Hepatic stellate cell (primary cell): Measurements from ENCODE around the gene MAMSTR.
"Not testable (repeated sequence)": the region's sequence is repeated elsewhere in the genome, so short reads cannot be mapped to it uniquely, and the experiment has no call there.

Source experiments
- DNase-seq: peaks from one replicate; pipeline ENCODE4 v3.0.0; 2011; ENCODE audit warnings: low spot score

The MAMSTR gene, protein sequence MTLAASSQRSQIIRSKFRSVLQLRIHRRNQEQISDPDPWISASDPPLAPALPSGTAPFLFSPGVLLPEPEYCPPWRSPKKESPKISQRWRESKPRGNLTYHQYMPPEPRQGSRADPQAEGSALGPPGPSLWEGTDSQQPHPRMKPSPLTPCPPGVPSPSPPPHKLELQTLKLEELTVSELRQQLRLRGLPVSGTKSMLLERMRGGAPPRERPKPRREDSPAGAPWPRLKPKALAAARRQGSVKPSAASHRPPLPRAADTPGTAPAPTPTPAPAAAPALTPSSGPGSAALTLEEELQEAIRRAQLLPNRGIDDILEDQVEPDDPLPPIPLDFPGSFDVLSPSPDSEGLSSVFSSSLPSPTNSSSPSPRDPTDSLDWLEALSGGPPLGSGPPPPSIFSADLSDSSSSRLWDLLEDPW

DNA sequence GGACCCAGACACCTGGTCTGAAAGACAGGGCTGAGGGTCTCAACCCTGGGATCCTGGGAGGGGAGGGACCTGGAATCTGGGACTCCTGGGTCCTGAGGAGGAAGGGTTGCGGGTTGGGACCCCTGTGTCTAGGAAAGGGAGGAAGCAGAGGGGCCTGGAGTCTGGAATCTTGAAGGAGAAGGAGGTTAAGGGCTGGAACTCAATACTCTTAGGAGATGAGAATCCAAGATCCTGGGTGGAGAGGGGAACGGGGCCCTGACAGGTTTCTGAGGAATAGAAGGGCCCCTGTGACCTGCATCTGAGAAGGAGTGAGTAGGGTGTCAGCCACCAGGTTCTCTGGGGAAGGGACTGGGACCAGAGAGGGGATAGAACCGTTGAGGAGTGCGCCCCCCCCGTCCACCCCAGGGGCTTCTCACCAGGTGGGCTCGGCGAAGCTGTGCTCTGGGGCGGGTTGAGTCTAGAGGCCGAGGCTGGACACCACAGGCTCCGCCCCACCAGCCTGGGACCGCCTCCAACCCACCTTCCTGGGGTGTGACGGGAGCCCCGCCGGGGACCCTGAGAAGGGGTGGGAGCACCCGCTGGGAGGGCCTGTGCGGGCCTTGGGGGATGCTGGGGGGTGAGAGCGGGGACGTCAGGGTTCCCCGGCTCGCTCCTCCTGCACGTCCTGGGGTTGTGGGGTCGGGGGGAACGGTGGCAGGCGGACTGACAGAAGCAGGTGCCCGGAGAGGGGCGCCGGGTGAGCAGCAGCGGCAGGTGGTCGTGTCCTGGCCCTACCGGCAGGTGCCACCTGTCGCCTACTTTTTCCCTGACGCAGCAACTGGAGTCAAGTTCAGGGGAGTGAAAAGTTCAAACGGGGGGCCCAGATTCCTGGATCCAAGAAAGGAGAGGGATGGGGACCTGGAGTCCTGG lies at the start of gene MAMSTR:
Gene MAMSTR, minus strand, starts transcription at position 463 of the 909 bp plus-strand sequence. CDS start 694 bp downstream, outside the sequence.
- no peak for DNase-seq

DNA sequence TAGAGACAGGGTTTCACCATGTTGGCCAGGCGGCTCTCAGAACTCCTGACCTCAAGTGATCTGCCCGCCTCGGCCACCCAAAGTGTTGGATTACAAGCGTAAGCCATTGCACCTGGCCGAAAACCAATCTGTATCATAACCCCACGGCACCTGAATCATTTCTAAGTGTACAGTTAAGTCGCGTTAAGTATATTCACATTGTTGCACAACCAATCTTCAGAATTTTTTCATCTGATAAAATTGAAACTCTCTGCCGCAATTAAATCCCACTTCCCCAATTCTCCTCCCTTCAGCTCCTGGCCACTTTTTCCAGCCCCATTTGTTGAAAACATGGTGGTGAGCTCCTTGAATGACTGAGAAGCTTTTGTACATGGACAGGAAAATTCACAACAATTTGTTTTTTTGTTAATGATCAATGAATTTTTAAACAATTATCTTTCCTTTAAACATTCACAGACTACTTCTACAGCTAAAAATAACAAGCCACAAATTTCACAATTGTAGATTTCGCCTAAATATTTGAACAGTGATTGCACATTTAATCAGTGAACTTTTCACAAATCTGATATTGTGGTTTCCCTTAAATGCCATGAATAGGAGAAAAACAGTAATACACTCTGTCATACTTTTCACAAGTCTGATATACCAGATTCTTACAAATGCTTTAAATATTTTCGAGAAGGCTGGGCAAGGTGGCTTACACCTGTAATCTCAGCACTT lies 49.6 kb upstream of the MAMSTR start:
- no peak for DNase-seq

DNA sequence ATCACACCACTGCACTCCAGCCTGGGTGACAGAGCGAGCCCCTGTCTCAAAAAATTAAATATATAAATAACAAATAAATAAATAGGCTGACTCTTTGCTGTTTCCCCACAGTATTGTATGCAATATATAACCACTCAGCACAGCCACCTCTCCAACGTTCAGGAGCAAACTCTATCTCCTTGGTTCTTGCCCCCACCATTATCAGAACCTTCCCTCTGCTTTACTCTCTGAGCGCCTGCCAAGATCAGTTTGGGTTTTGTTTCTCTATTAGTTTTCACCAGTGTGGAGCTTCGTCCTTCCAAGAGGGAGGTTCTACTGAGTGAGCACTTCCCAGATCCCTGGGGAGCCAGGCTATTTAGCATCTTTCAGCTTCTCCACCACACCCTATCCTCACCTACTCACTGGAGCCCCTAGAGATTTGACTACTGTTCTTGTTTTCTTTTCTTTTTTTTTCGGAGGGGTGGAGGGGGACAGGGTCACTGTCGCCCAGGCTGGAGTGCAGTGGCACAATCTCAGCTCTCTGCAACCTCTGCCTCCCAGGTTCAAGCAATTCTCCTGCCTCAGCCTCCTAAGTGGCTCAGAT lies 48.7 kb upstream of the MAMSTR start:
- not testable (repeated sequence) for DNase-seq

DNA sequence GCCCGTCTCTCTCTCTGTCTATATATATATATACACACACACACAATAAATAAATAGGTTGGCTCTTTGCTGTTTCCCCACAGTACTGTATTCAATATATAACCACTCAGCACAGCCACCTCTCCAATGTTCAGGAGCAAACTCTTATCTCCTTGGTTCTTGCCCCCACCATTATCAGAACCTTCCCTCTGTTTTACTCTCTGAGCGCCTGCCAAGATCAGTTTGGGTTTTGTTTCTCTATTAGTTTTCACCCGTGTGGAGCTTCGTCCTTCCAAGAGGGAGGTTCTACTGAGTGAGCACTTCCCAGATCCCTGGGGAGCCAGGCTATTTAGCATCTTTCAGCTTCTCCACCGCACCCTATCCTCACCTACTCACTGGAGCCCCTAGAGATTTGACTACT lies 46.3 kb upstream of the MAMSTR start:
- DNase-seq: not testable (repeated sequence)

DNA sequence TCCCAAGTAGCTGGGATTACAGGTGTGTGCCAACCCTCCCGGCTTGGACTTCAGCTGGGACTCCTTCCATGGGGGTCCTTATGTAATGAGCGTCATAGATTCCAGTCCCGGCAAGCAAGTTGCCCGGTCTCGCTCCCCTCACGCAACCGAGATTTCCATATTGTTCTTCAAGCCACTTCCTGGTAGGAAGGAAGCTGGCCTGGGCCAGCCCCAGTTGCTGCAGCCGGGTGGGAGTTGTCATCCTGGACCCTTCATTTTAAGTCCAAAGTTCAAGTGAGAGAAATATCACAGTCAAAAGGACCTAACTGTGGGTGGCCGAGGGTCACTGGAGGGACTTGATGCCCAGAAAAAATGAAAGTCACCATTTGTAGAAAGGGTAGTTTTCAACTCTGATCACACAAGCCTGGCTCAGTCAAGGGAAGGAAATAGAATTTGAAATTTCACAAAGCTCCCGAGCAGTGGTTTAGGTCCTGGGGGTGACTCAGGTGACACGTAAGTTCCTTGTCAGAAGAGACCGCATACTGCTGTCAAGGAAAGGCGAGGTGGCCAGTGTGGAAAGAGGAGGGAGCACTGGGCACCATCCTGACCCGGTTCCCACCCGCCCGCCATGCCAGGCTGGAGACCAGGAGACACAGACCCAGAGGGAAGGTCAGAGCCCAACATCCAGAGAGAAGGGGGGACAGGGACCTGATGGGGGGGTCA lies 41.1 kb upstream of the MAMSTR start:
- no peak for DNase-seq

DNA sequence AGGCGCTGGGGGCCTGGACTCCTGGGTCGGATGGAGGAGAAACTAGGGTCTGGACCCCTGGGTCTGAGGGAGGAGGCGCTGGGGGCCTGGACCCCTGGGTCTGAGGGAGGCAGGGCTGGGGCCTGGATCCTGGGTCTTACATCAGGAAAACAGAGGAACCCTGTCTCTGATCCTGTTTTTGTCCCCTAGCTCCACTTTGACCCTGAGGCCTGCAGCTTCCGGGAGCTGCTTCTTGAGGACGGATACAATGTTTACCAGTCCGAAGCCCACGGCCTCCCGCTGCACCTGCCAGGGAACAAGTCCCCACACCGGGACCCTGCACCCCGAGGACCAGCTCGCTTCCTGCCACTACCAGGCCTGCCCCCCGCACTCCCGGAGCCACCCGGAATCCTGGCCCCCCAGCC lies 38.2 kb upstream of the MAMSTR start:
- DNase-seq: no peak

DNA sequence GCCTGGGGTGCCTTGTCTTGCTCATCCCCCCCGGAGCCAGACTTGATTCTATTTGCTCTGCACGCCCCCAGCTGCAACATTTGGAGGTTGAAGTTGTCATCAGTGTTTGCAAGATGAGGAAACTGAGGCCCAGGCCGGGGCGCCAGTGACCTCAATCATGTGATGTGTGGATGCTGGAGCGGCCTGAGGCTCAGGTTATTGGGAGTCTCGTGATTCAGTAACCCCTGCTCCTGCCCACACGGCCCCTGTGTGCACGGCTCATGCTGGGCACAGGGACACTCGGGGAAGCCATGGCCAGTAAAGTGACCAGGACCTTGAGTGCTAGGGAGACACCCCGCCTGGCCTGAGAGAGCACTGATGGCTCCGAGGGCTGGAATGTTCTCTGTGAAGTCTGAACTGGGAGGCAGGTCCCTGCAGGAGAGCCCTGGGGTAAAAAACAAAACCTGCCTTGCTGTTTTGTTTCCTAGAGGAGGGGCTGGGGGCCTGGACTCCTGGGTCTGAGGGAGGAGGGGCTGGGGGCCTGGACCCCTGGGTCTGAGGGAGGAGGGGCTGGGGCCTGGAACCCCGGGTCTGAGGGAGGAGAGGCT lies 37.7 kb upstream of the MAMSTR start:
- no peak for DNase-seq

DNA sequence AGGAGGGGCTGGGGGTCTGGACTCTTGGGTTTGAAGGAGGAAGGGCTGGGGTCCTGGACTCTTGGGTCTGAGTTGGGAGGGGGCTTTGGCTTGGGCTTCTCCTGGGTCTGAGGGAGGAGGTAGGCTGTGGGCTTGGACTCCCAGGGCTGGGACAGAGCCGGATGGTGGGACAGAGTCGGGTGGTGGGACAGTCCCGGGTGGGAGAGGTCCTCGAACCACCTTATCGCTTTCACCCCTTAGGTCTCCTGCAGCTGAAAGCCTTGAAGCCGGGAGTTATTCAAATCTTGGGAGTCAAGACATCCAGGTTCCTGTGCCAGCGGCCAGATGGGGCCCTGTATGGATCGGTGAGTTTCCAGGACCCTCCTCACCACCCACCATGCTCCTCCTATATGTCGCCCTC lies 37.2 kb upstream of the MAMSTR start:
- DNase-seq: no peak

DNA sequence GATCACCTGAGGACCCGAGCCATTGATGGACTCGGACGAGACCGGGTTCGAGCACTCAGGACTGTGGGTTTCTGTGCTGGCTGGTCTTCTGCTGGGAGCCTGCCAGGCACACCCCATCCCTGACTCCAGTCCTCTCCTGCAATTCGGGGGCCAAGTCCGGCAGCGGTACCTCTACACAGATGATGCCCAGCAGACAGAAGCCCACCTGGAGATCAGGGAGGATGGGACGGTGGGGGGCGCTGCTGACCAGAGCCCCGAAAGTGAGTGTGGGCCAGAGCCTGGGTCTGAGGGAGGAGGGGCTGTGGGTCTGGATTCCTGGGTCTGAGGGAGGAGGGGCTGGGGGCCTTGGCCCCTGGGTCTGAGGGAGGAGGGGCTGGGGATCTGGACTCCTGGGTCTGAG lies 36.7 kb upstream of the MAMSTR start:
- DNase-seq: no peak

DNA sequence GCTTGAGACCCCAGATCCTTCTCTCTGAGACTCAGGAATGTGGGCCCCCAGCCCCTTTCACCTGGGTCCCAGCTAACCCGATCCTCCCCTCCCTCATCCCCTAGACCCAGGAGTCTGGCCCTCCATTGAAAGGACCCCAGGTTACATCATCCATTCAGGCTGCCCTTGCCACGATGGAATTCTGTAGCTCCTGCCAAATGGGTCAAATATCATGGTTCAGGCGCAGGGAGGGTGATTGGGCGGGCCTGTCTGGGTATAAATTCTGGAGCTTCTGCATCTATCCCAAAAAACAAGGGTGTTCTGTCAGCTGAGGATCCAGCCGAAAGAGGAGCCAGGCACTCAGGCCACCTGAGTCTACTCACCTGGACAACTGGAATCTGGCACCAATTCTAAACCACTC lies 36.3 kb upstream of the MAMSTR start:
- no peak for DNase-seq

DNA sequence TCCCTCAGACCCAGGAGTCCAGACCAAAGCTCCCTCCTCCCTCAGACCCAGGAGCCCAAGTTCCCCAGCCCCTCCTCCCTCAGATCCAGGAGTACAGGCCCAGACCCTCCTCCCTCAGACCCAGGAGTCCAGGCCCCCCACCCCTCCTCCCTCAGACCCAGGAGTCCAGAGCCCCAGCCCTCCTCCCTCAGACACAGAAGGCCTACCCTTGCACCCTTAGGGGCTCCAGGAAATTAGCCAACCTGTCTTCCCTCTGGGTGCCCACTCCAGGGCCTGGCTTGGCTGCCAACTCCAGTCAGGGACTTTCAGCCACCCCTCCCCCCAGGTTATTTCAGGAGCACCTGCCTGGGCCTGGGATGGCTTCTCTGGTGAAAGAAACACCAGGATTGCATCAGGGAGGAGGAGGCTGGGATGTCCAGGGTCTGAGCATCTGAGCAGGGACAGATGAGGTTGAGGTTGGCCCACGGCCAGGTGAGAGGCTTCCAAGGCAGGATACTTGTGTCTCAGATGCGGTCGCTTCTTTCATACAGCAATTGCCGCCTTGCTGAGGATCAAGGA lies 35.6 kb upstream of the MAMSTR start, which contains the start of gene FGF21:
Gene FGF21, plus strand, starts transcription at position 441 of the 558 bp plus-strand sequence. CDS start 713 bp downstream, outside the sequence.
- DNase-seq: no peak

DNA sequence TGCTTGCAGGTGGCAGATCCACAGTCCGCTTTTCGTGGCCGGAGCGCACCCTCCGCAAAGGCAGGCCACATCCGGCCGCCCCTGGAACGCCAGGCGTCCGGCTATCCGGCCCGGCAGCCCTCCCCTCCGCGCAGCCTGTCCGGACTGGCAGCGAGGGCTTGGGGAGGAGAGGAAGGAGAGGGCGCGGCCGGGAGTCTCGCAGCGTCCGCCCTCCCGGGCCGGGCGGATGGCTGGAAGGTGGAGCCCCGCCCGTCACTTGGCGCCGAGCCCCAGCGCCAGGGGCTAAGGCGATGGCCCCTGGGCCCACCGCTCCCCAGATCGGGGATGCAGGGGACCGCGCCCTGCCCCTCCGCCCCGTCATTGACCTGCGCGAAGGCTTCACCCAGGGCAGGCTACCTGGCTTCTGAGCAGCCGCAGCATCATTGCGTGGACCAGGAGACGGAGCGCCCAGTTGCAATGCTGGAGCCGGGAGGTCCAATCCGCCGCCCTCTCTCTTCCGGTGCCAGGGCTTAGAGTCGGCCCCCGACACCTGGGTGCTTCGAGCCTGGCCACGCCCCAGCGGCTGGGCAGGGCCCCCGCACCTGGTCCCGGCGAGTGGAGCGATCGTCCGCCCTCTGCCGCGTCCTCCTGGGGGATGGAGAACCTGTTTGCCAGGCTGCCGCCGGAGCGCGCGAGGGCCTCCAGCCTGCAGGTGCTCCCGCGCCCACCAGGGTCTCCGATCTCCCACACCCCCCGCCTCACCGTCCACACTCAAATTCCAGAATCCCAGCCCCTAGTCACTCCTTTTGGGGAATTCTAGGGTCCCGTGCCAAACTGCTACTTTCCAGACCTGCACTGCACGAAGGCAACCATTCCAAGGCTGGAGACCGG lies 33.2 kb upstream of the MAMSTR start, which contains the start of gene FUT1:
Gene FUT1, minus strand, starts transcription at position 146 of the 870 bp plus-strand sequence. CDS start 1,360 bp downstream, outside the sequence.
- DNase-seq: peak; percentile 55

DNA sequence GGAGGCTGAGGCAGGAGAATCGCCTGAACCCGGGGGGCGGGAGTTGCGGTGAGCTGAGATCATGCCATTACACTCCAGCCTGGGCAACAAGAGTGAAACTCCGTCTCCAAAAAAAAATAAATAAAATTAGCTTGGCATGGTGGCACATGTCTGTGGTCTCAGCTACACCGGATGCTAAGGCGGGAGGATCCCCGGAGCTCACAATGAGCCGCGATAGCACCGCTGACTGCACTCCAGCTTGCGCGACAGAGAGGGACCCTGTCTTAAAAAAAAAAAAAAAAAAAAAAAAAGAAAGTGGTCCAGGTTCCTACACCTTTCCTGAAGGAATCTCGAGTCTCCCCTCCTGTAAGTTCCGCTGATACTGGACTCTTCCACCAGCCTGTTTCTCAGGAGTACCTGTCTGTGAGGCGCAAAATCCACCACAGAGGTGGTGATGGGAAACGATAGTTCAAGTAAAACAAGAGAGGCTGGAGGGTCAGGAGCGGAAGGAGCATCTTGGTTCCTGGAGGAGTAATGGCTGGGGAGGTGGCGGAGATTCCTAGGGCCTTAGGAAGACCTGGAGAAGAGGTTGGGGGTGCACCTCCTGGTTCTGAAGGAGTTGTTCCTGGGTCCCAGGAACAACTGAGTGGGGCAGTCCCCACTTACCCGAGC lies 32.4 kb upstream of the MAMSTR start:
- DNase-seq: no peak

DNA sequence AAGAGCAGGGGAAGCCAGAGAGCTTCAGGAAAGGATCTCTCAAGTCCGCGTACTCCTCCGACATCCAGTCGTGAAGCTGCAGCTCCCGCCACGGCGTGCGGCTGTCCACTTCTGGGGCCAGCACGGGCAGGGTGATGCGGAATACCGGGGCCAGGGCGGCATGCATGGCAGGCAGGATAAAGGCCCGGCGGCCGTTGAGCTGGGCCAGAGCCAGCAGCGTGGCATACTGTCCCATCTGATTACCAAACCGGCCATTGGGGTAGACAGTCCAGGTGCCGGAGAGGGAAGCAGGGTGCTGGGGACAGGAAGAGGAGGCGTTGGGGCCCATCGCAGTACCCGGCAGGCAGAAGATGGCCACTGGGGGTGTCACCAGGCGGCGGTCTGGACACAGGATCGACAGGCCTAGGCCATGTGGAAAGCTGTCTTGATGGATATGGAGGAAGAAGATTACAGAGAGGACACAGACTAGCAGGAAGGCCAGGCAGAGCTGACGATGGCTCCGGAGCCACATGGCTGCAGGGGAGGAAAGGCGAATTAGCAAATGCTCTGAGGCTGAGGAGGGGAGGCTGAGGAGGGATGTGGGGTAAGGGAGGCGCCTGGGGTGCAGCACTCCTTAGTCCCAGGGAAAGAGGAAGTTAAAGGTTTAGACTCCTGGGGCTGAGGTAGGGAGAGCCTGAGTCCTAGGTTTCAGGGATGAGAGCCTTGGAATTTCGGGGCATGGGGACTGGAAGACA lies 31.4 kb upstream of the MAMSTR start:
- no peak for DNase-seq

DNA sequence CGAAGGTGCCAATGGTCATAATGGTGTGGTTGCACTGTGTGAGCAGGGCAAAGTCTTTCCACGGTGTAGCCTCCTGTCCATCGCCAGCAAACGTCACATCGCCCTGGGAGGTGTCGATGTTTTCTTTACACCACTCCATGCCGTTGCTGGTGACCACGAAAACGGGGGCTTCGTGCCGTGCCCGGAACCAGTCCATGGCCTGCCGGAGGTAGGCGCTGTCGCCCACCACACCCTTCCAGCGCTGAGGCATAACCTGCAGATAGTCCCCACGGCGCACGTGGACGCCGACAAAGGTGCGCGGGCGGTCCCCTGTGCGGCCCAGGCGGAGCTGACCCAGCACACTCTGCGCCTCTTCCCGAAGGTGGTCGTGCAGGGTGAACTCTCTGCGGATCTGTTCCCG lies 30.8 kb upstream of the MAMSTR start:
- no peak for DNase-seq

DNA sequence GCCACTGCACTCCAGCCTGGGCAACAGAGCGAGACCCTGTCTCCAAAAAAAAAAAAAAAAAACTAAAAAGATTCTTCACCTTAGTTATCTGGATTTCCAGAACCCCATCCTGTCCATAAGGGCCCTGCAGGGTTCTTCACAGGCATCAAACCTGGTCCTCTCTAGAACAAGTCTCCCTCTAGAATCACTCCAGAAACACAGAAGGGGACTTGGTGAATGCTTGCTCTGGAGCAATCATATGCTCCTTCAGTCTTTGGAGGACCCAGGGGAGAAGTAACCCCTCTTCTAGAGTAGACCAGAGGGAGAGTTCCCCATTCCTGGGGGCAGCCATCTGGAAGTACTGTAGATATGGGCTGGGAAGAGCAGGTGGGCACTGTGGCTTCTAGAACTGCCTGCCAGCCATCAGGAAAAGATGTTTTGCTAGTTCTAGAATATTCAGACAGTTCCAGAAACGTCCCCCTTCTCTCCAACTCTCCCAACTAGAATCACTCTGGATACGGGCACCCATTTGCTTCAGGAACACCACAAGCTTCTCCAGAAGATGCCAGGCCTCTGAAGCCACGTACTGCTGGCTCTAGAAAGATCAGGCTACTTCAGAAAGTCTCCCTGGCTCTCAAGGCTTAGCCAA lies 30.2 kb upstream of the MAMSTR start:
- DNase-seq: no peak

DNA sequence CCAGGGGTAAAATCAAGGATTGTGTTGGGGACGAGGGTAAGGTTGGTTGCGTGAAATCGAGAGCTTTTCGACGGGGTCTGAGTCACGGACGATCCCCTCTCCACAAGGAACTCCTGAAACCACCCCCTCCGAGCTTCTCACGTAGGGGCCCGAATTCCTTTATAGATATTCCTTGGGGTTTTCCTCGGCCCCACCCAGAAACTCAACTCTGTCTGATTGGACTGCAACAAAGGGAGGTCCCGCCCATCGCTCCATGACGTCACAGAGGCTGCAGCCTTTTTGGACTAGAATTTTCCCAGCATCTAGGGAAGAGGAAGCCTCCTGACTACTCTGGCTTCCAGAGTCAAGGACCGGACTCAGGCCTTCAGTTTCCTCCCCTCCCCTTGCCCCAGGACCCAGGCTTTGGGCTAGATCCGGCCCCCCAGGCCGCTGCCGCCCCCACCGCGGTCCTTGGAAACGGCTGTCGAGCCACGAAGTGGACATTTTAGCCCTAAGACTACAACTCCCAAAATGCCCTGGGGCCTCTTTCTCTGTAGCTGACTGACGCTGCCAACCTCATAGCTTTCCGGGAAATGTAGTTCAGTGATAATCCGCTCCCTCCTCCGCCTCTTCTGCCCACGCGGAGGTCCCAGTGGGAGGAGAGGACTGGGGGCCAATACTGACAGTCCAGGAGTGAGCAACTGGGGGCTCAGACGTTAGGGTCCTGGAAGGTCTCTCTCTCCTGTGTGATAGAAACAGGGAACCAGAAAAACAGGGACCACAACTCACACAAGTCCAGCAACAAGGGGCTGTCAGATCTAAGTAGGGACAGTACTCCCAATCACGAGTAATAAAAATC lies 27.4 kb upstream of the MAMSTR start, which contains the start of gene IZUMO1:
Gene IZUMO1, minus strand, starts transcription at position 172 of the 838 bp plus-strand sequence. CDS start 1,050 bp downstream, outside the sequence.
- DNase-seq: peak; percentile 95
